GM12891 (cell line): ENCODE measurements around the gene THAP3.

ENCODE experiments used
- POLR2A ChIP-seq: IDR thresholded peaks from 2 replicates; pipeline ENCODE4 v1.6.1; 2011; ENCODE audit warnings: low read depth, low read length, control low read depth
- TAF1 ChIP-seq: IDR thresholded peaks from 2 replicates; pipeline ENCODE4 v1.6.1; 2011; ENCODE audit warnings: low read depth, low read length, control low read depth

DNA sequence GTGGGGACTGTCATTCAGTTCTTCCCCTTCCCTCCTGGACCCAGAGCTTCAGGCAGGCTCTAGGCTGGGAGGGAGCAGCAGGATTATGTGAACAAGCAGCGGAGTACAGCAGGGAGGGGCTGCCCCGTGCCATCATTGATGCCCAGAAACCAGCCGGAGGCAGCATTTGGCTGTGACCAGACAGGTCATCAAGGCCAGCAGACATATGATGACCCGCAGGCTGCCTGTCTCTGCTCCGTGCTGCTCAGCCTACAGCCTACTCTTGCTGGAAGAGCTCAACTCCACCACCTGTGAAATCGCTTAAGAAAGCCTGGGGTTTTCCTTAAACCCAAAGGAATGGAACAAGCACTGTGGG, 26.9 kb upstream of the THAP3 start:
- TF ChIP-seq POLR2A (no peak), TAF1 (no peak)
